Gastroesophageal sphincter (tissue), 4 donors: ENCODE measurements around the gene BICD1. TPM values are rescaled to one million over a fixed set of nuclear protein-coding genes. Genes with fewer than 3 reads are reported as not detected.

ENCODE experiments used
- ATAC-seq: fragments of 150-250 bp; one replicate; pipeline ENCODE4 v1.9.1; 2016; ENCODE audit warnings: mild to moderate bottlenecking, moderate library complexity
- H3K27ac ChIP-seq, 4 donors: fragments of 200-600 bp; sonication (generic) in 3 of 4; 1 replicate in 3 of 4; 2 replicates in 1 of 4; pipeline ENCODE4 v1.5.1; 2016 to 2019
- H3K27me3 ChIP-seq: fragments of 200-600 bp; sonication (generic); one replicate; pipeline ENCODE4 v1.5.1; 2019
- H3K36me3 ChIP-seq, 2 donors: fragments of 200-600 bp; sonication (generic); one replicate each; pipeline ENCODE4 v1.5.1; 2019; ENCODE audit warnings: control low read depth in 1 of 2
- H3K4me1 ChIP-seq, 3 donors: fragments of 200-600 bp; sonication (generic); 1 replicate in 2 of 3; 2 replicates in 1 of 3; pipeline ENCODE4 v1.5.1; 2016 to 2019; ENCODE audit warnings: control low read depth in 2 of 3
- H3K4me3 ChIP-seq, 2 donors: fragments of 200-600 bp; sonication (generic); one replicate each; pipeline ENCODE4 v1.5.1; 2019; ENCODE audit warnings: mild to moderate bottlenecking in 1 of 2, moderate library complexity in 1 of 2
- H3K9me3 ChIP-seq, 3 donors: fragments of 200-600 bp; sonication (generic); one replicate each; pipeline ENCODE4 v1.5.1; 2017 to 2019; ENCODE audit warnings: control low read depth in 2 of 3
- EP300 ChIP-seq: sonication (generic); formaldehyde crosslinking; IDR thresholded peaks from one replicate; pipeline ENCODE4 v1.6.1; 2017; ENCODE audit warnings: antibody characterized with exemption, mild to moderate bottlenecking
- POLR2A ChIP-seq, 2 donors: fragments of 450-650 bp; IDR thresholded peaks; one replicate each; pipeline ENCODE4 v1.6.1; 2017; ENCODE audit warnings: antibody characterized with exemption in 2 of 2, mild to moderate bottlenecking in 2 of 2, moderate library complexity in 1 of 2
- POLR2AphosphoS5 ChIP-seq: sonication (generic); formaldehyde crosslinking; IDR thresholded peaks from one replicate; pipeline ENCODE4 v1.6.1; 2017; ENCODE audit warnings: antibody characterized with exemption
- WGBS, 2 donors: methylation state at CpG; one replicate each; pipeline ENCODE4 v1.1.5; 2018; ENCODE audit warnings: low coverage in 1 of 2; 5-methylcytosine and 5-hydroxymethylcytosine counted together
- total RNA-seq, 4 donors: library from RNA; depleted of rRNA; stranded (reverse); fragments of >200 nt; gene quantifications; one replicate each; pipeline ENCODE4 v1.1.0, GENCODE V29; 2016
- TF ChIP-seq, protein P1 (sequence below), 4 experiments: fragments of 200-600 bp in 2 of 4; fragments of 450-650 bp in 2 of 4; sonication (generic) in 1 of 4; IDR thresholded peaks; one replicate each; pipeline ENCODE4 v1.5.1; 2017 to 2019; ENCODE audit warnings: antibody characterized with exemption in 4 of 4, mild to moderate bottlenecking in 2 of 4, moderate library complexity in 2 of 4

Gene BICD1
- total RNA-seq, 4 donors from 2014 or later: 3.8 to 22.5 (median 16.3) TPM

DNA sequence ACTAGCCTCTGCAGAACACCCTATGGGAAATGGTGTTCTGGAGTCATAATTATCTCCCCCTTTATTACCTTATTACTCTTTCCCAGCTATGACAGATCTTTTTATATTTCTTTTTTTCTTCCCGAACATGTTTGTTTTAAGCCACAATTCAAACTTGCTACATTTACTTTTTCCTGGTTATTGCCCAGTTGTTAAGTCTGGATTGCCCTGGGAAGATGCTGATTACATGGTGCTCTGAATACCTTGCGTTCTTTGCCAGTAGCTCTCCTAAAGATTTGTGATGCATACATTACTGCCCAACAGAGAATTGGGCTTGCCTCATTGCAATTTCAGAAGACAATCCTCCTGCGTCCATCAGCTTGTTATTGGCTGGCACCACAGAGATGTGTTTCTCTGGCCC lies 174.5 kb downstream of the BICD1 start:
- Histone ChIP-seq H3K27ac (no peak overlapping the region), H3K27me3 (no peaks in the 10 kb centered on the region), H3K4me3 (no peak overlapping the region), H3K4me1 (no peaks in the 10 kb centered on the region), H3K36me3 (no peaks in the 10 kb centered on the region), H3K9me3 (no peaks in the 10 kb centered on the region)
- TF ChIP-seq POLR2A (IDR thresholded peaks at IDR 0.05) (no peak), EP300 (no peak), POLR2AphosphoS5 (no peak)
- TF ChIP-seq, protein P1, sequence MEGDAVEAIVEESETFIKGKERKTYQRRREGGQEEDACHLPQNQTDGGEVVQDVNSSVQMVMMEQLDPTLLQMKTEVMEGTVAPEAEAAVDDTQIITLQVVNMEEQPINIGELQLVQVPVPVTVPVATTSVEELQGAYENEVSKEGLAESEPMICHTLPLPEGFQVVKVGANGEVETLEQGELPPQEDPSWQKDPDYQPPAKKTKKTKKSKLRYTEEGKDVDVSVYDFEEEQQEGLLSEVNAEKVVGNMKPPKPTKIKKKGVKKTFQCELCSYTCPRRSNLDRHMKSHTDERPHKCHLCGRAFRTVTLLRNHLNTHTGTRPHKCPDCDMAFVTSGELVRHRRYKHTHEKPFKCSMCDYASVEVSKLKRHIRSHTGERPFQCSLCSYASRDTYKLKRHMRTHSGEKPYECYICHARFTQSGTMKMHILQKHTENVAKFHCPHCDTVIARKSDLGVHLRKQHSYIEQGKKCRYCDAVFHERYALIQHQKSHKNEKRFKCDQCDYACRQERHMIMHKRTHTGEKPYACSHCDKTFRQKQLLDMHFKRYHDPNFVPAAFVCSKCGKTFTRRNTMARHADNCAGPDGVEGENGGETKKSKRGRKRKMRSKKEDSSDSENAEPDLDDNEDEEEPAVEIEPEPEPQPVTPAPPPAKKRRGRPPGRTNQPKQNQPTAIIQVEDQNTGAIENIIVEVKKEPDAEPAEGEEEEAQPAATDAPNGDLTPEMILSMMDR (IDR thresholded peaks at IDR 0.05): no peak
- no peak for ATAC-seq
- 52 to 96% methylated on average over 2 to 3 of the region's 3 CpGs for WGBS, 2 donors

DNA sequence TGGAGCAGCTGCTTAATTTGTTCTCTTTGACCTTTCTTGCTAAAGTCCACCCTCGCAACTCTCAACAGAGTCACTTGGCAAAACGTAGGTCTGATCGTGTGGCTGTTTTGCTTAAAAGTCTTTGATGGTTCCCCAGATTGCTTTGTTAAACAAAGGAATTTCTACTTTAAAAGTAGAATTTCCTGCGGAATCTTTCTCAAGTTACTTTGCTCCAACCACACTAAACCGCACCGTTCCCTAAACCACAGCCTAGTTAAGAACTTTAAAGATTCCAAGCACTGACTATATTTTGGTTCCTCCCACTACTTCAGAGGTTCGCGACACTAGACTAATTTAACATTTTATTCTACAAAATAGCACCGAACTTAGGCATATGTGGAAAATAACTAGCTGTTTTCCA lies 177.9 kb downstream of the BICD1 start:
- Histone ChIP-seq H3K27ac (no peak overlapping the region), H3K9me3 (no peaks in the 10 kb centered on the region), H3K27me3 (no peaks in the 10 kb centered on the region), H3K4me1 (no peaks in the 10 kb centered on the region), H3K36me3 (no peaks in the 10 kb centered on the region), H3K4me3 (no peak overlapping the region)
- TF ChIP-seq, protein P1 (IDR thresholded peaks at IDR 0.05): no peak
- TF ChIP-seq POLR2A (IDR thresholded peaks at IDR 0.05): no peak
- TF ChIP-seq EP300: no peak
- no peak for TF ChIP-seq POLR2AphosphoS5
- 88 to 90% methylated on average over 9 of the region's 9 CpGs for WGBS, 2 donors
- ATAC-seq: no peak

DNA sequence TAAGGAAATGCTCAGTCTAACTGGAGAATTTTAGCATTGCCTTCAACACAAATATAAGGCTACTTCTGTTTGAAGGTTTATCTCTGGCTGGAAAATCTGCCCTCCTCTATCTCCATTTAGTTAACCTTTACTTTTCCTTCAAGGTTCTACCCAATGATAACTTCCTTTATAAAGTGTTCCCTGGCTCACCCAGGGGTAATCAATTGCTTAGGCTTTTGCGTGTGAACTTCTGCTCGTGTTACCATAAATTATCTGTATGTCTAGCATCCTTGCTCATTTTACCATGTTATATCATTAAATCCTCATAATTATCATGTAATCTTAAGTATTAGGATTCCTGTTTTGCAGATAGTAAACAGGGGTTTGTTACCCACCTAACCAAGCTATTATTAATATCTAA lies 178.4 kb downstream of the BICD1 start:
- no peak overlapping the region for H3K4me3 ChIP-seq
- TF ChIP-seq POLR2AphosphoS5 (no peak), EP300 (no peak), POLR2A (IDR thresholded peaks at IDR 0.05) (no peak)
- TF ChIP-seq, protein P1 (IDR thresholded peaks at IDR 0.05): no peak
- no peak overlapping the region for H3K27ac ChIP-seq
- WGBS, 2 donors: 40 to 50% methylated on average over 2 of the region's 2 CpGs
- H3K27me3 ChIP-seq: no peaks in the 10 kb centered on the region
- H3K4me1 ChIP-seq: no peaks in the 10 kb centered on the region
- no peak for ATAC-seq
- no peaks in the 10 kb centered on the region for H3K36me3 ChIP-seq
- no peaks in the 10 kb centered on the region for H3K9me3 ChIP-seq

DNA sequence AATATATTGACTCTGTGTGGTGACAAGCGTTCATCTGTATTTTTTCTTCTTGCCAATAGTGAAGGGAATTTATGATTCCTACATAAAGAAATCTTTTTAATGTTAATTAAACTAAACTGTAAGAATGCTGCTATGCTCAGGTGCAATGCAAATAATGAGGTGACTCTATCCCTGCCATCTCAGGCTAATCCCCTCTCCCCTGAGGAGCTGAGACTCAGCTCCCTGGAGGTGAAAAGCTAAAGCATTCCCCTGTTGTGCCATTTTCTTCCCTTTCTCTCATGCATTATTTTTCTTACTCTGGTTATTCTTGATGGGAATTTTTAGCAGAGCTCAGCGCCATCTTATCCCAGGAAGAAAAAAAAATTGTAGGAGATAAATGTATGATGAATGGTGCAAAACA lies 178.8 kb downstream of the BICD1 start:
- Histone ChIP-seq H3K36me3 (no peaks in the 10 kb centered on the region), H3K9me3 (no peaks in the 10 kb centered on the region), H3K27ac (no peak overlapping the region), H3K4me1 (no peaks in the 10 kb centered on the region), H3K4me3 (no peak overlapping the region), H3K27me3 (no peaks in the 10 kb centered on the region)
- TF ChIP-seq POLR2A (IDR thresholded peaks at IDR 0.05) (no peak), EP300 (no peak), POLR2AphosphoS5 (no peak)
- TF ChIP-seq, protein P1 (IDR thresholded peaks at IDR 0.05): no peak
- ATAC-seq: no peak
- WGBS, 2 donors: 50 to 70% methylated on average over 2 of the region's 2 CpGs

DNA sequence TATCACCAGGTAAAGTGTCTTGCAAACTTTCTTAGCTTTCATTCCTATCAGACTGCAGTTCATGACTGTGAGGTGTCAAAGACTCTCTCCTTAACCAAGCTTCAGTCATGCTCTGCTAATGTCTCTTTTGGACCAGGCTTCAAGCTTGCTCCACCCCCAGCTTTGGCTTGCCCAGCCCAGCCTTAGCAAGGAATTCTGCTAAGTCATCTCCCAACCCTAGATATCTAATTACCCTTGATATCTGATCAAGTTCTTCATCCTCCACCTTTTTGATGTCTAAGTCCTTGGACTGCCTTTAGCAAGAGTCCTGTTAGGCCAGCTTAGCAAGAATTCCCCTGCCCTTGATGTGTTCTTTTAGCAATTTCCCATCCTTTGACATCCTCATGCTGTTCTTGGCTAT lies 183.8 kb downstream of the BICD1 start:
- Histone ChIP-seq H3K9me3 (no peaks in the 10 kb centered on the region), H3K4me1 (no peaks in the 10 kb centered on the region), H3K4me3 (no peak overlapping the region), H3K27ac (no peak overlapping the region), H3K27me3 (no peaks in the 10 kb centered on the region), H3K36me3 (peaks cover 0 to 7% of the 10 kb centered on the region in 2 donors)
- ATAC-seq: no peak
- TF ChIP-seq POLR2A (IDR thresholded peaks at IDR 0.05) (no peak), POLR2AphosphoS5 (no peak), EP300 (no peak)
- TF ChIP-seq, protein P1 (IDR thresholded peaks at IDR 0.05): no peak
